HG03469 (cell line): ENCODE results near the gene KDM3A.

ENCODE experiments used
- ATAC-seq: cut with Tn5 transposase; IDR thresholded peaks from one replicate; pipeline ENCODE4 v1.9.1; 2021; ENCODE audit warnings: mild to moderate bottlenecking, moderate library complexity, moderate number of reproducible peaks; ENCODE audit not compliant: unreplicated experiment

Gene KDM3A

GRCh38 chr2:86440631-86441391, at the start of gene KDM3A:
TSS of gene KDM3A (plus strand) at chr2:86441371. CDS start at chr2:86442048, 677 bp downstream.
- ATAC-seq = peak; percentile 68

- ATAC-seq = no peak
Observed at GRCh38 chr2:86392873-86393518, 48.2 kb upstream of the KDM3A start.

- no peak for ATAC-seq
Observed at GRCh38 chr2:86393521-86394491, 47.4 kb upstream of the KDM3A start.

- ATAC-seq = no peak
Observed at GRCh38 chr2:86396291-86396785, 44.8 kb upstream of the KDM3A start.

GRCh38 chr2:86397986-86398385, 43.2 kb upstream of the KDM3A start:
- no peak for ATAC-seq

GRCh38 chr2:86398500-86399474, 42.4 kb upstream of the KDM3A start:
- ATAC-seq = no peak

- no peak for ATAC-seq
Observed at GRCh38 chr2:86400321-86400720, 40.9 kb upstream of the KDM3A start.

- no peak for ATAC-seq
Observed at GRCh38 chr2:86410581-86410980, 30.6 kb upstream of the KDM3A start.

- ATAC-seq = no peak
Observed at GRCh38 chr2:86411396-86411795, 29.8 kb upstream of the KDM3A start.

- ATAC-seq = no peak
Observed at GRCh38 chr2:86412007-86412406, 29.2 kb upstream of the KDM3A start.

GRCh38 chr2:86413296-86414094, 27.7 kb upstream of the KDM3A start:
- ATAC-seq = no peak

GRCh38 chr2:86414996-86415395, 26.2 kb upstream of the KDM3A start:
- ATAC-seq = no peak

GRCh38 chr2:86416146-86416545, 25.0 kb upstream of the KDM3A start:
- ATAC-seq = no peak

GRCh38 chr2:86417961-86418360, 23.2 kb upstream of the KDM3A start:
- no peak for ATAC-seq

- ATAC-seq = no peak
Observed at GRCh38 chr2:86420913-86421312, 20.3 kb upstream of the KDM3A start.

- no peak for ATAC-seq
Observed at GRCh38 chr2:86426271-86426670, 14.9 kb upstream of the KDM3A start.

- no peak for ATAC-seq
Observed at GRCh38 chr2:86429335-86429734, 11.8 kb upstream of the KDM3A start.

GRCh38 chr2:86430368-86430767, 10.8 kb upstream of the KDM3A start:
- no peak for ATAC-seq

- ATAC-seq = no peak
Observed at GRCh38 chr2:86433137-86433536, 8.0 kb upstream of the KDM3A start.
